Measurements from ENCODE around the gene DHRS3.

The DHRS3 gene

GRCh38 chr1:12555411-12556367 lies 62.3 kb downstream of the DHRS3 start:
- DNase-seq (ENCODE audit: low read depth, low spot score), result no peak
- Histone ChIP-seq H3K9ac (ENCODE audit: insufficient read length, low read depth) (no peak overlapping the region), H3K27me3 (ENCODE audit: insufficient read depth, insufficient read length) (no peaks in the 10 kb centered on the region), H3K36me3 (ENCODE audit: insufficient read depth, insufficient read length, low read length) (no peaks in the 10 kb centered on the region), H3K9me3 (ENCODE audit: insufficient read depth, low read length) (no peaks in the 10 kb centered on the region), H3K4me1 (ENCODE audit: insufficient read depth, insufficient read length) (no peaks in the 10 kb centered on the region), H3K4me3 (ENCODE audit: insufficient read length, low read depth) (no peak overlapping the region)
- no peak for TF ChIP-seq ZNF274 (IDR thresholded peaks at IDR 0.05; ENCODE audit: low read depth, low read length)
- no peak for TF ChIP-seq YY1 (IDR thresholded peaks at IDR 0.05; ENCODE audit: insufficient read depth, insufficient read length)
- no peak for TF ChIP-seq SUZ12 (IDR thresholded peaks at IDR 0.05; ENCODE audit: extremely low read depth, insufficient read depth, insufficient read length)

DNA sequence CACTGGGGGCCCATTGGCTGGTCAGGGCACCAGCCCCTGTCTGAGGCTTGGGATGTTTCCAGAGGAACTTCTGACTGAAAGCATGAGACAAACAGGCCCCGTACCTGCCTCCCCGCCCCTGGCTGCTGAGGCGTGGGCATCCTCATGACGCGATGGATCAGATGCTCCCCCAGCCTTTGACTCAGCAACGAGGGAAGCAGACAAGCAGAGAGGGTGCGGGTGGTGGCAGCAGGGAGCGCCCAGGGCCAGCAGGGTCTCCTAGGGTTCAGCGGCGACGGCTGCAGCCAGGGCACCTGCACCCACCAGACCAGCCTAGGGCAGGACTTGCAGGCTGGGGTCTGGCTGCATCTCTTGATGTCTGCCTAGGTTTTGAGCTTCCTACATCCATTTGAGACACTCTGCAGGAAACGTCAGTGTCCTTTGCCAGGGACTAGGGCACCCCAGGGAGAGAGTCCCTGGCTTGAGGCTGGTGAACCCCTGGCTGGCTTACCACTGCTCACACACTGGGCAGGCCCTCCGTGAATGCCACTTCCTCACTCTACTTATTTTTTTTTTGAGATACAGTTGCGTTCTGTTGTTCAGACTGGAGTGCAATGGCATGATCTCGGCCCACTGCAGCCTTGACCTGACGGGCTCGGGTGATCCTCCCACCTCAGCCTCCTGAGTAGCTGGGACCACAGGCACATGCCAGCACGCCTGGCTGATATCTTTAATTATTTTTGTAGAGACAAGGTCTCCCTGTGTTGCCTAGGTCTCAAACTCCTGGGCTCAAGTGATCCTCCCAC lies 63.3 kb downstream of the DHRS3 start:
- DNase-seq (ENCODE audit: low read depth, low spot score), result no peak
- Histone ChIP-seq H3K4me3 (ENCODE audit: insufficient read length, low read depth) (no peak overlapping the region), H3K36me3 (ENCODE audit: insufficient read depth, insufficient read length, low read length) (no peaks in the 10 kb centered on the region), H3K9ac (ENCODE audit: insufficient read length, low read depth) (no peak overlapping the region), H3K9me3 (ENCODE audit: insufficient read depth, low read length) (no peaks in the 10 kb centered on the region), H3K27me3 (ENCODE audit: insufficient read depth, insufficient read length) (no peaks in the 10 kb centered on the region), H3K4me1 (ENCODE audit: insufficient read depth, insufficient read length) (no peaks in the 10 kb centered on the region)
- TF ChIP-seq YY1 (IDR thresholded peaks at IDR 0.05; ENCODE audit: insufficient read depth, insufficient read length) (no peak), ZNF274 (IDR thresholded peaks at IDR 0.05; ENCODE audit: low read depth, low read length) (no peak), SUZ12 (IDR thresholded peaks at IDR 0.05; ENCODE audit: extremely low read depth, insufficient read depth, insufficient read length) (no peak)

DNA sequence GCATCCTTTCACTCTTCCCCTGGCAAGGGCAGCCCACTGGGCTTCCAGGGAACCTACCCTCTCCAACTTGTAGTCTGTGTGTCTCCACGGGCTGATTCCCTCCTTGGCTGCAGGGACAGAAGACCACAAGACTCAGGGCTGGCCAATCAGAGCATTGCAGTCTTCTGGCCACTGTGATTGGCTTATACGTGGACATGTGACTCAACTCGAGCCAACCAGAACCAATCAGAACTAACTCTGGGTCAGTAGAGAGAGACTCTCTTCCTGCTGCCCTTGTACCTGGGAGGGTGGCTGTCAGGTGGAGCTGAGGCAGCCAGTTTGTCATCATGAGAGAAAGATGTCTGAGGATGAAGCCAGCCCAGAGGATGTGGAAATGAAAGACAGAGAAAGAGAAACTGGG lies 64.0 kb downstream of the DHRS3 start:
- Histone ChIP-seq H3K4me3 (ENCODE audit: insufficient read length, low read depth) (no peak overlapping the region), H3K27me3 (ENCODE audit: insufficient read depth, insufficient read length) (no peaks in the 10 kb centered on the region), H3K9me3 (ENCODE audit: insufficient read depth, low read length) (no peaks in the 10 kb centered on the region), H3K9ac (ENCODE audit: insufficient read length, low read depth) (no peak overlapping the region), H3K4me1 (ENCODE audit: insufficient read depth, insufficient read length) (peaks cover 3% of the 10 kb centered on the region), H3K36me3 (ENCODE audit: insufficient read depth, insufficient read length, low read length) (no peaks in the 10 kb centered on the region)
- no peak for DNase-seq (ENCODE audit: low read depth, low spot score)
- TF ChIP-seq YY1 (IDR thresholded peaks at IDR 0.05; ENCODE audit: insufficient read depth, insufficient read length) (no peak), SUZ12 (IDR thresholded peaks at IDR 0.05; ENCODE audit: extremely low read depth, insufficient read depth, insufficient read length) (no peak), ZNF274 (IDR thresholded peaks at IDR 0.05; ENCODE audit: low read depth, low read length) (no peak)

- no peak overlapping the region for H3K4me3 ChIP-seq (ENCODE audit: insufficient read length, low read depth)
- DNase-seq (ENCODE audit: low read depth, low spot score), result no peak
- H3K9ac ChIP-seq (ENCODE audit: insufficient read length, low read depth), result no peak overlapping the region
- no peak for TF ChIP-seq YY1 (IDR thresholded peaks at IDR 0.05; ENCODE audit: insufficient read depth, insufficient read length)
- no peak for TF ChIP-seq SUZ12 (IDR thresholded peaks at IDR 0.05; ENCODE audit: extremely low read depth, insufficient read depth, insufficient read length)
- TF ChIP-seq ZNF274 (IDR thresholded peaks at IDR 0.05; ENCODE audit: low read depth, low read length), result no peak
- no peaks in the 10 kb centered on the region for H3K9me3 ChIP-seq (ENCODE audit: insufficient read depth, low read length)
- H3K36me3 ChIP-seq (ENCODE audit: insufficient read depth, insufficient read length, low read length), result no peaks in the 10 kb centered on the region
- peaks cover 3% of the 10 kb centered on the region for H3K4me1 ChIP-seq (ENCODE audit: insufficient read depth, insufficient read length)
- no peaks in the 10 kb centered on the region for H3K27me3 ChIP-seq (ENCODE audit: insufficient read depth, insufficient read length)
Observed at GRCh38 chr1:12552951-12553921, 64.8 kb downstream of the DHRS3 start.

GRCh38 chr1:12552111-12552888 lies 65.7 kb downstream of the DHRS3 start:
- DNase-seq (ENCODE audit: low read depth, low spot score), result no peak
- Histone ChIP-seq H3K4me1 (ENCODE audit: insufficient read depth, insufficient read length) (peaks cover 3% of the 10 kb centered on the region), H3K27me3 (ENCODE audit: insufficient read depth, insufficient read length) (no peaks in the 10 kb centered on the region), H3K36me3 (ENCODE audit: insufficient read depth, insufficient read length, low read length) (no peaks in the 10 kb centered on the region), H3K9me3 (ENCODE audit: insufficient read depth, low read length) (no peaks in the 10 kb centered on the region), H3K9ac (ENCODE audit: insufficient read length, low read depth) (no peak overlapping the region), H3K4me3 (ENCODE audit: insufficient read length, low read depth) (no peak overlapping the region)
- no peak for TF ChIP-seq ZNF274 (IDR thresholded peaks at IDR 0.05; ENCODE audit: low read depth, low read length)
- no peak for TF ChIP-seq YY1 (IDR thresholded peaks at IDR 0.05; ENCODE audit: insufficient read depth, insufficient read length)
- no peak for TF ChIP-seq SUZ12 (IDR thresholded peaks at IDR 0.05; ENCODE audit: extremely low read depth, insufficient read depth, insufficient read length)

DNA sequence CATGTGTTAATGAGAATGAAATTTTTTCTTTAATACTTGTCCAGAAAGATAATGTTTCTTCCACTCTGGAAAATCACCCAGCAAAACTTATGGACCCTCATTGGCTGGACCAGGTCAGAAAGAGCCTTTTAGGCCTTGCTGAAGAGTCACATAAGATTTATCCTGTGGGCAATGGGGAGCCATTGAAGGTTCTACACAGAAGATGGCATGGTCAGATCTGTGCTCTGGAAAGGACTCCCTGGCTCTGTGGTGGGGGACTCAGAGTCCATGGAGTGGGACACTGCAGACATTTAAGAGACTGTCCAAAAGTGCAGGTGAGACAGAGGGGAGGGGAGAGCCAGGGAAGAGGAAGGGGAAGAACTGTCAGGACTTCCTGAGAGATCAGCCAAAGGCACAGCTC lies 66.4 kb downstream of the DHRS3 start:
- H3K9ac ChIP-seq (ENCODE audit: insufficient read length, low read depth), result no peak overlapping the region
- H3K4me3 ChIP-seq (ENCODE audit: insufficient read length, low read depth), result no peak overlapping the region
- no peaks in the 10 kb centered on the region for H3K9me3 ChIP-seq (ENCODE audit: insufficient read depth, low read length)
- TF ChIP-seq YY1 (IDR thresholded peaks at IDR 0.05; ENCODE audit: insufficient read depth, insufficient read length) (no peak), ZNF274 (IDR thresholded peaks at IDR 0.05; ENCODE audit: low read depth, low read length) (no peak), SUZ12 (IDR thresholded peaks at IDR 0.05; ENCODE audit: extremely low read depth, insufficient read depth, insufficient read length) (no peak)
- H3K36me3 ChIP-seq (ENCODE audit: insufficient read depth, insufficient read length, low read length), result no peaks in the 10 kb centered on the region
- H3K27me3 ChIP-seq (ENCODE audit: insufficient read depth, insufficient read length), result no peaks in the 10 kb centered on the region
- H3K4me1 ChIP-seq (ENCODE audit: insufficient read depth, insufficient read length), result peaks cover 3% of the 10 kb centered on the region
- DNase-seq (ENCODE audit: low read depth, low spot score), result no peak
